Measurements from ENCODE around the gene GLI1.
"Not testable (repeated sequence)": the region's sequence is repeated elsewhere in the genome, so short reads cannot be mapped to it uniquely, and the experiment has no call there.

GLI1 gene

GRCh38 chr12:57441846-57442427 lies 17.6 kb upstream of the GLI1 start:
- Histone ChIP-seq H3K9me3 (ENCODE audit: severe bottlenecking) (no peaks in the 10 kb centered on the region), H3K27me3 (ENCODE audit: insufficient read depth, poor library complexity, severe bottlenecking) (no peaks in the 10 kb centered on the region)
- no peak for ATAC-seq (ENCODE audit: low read depth)

GRCh38 chr12:57444337-57444736 lies 15.2 kb upstream of the GLI1 start:
- H3K4me1 ChIP-seq (ENCODE audit: insufficient read depth, poor library complexity, severe bottlenecking); ATAC-seq (ENCODE audit: low read depth); H3K27ac ChIP-seq (ENCODE audit: poor library complexity, severe bottlenecking); H3K36me3 ChIP-seq (ENCODE audit: low read depth); H3K4me3 ChIP-seq (ENCODE audit: severe bottlenecking); DNase-seq (ENCODE audit: low spot score); H3K9me3 ChIP-seq (ENCODE audit: severe bottlenecking); H3K27me3 ChIP-seq (ENCODE audit: insufficient read depth, poor library complexity, severe bottlenecking): not testable (repeated sequence)

More at GRCh38 chr12:57441846-57442427, 17.6 kb upstream of the GLI1 start:
- no peak overlapping the region for H3K27ac ChIP-seq (ENCODE audit: poor library complexity, severe bottlenecking)
- DNase-seq (ENCODE audit: low spot score), result no peak
- no peak for TF ChIP-seq CTCF (IDR thresholded peaks at IDR 0.05; ENCODE audit: poor library complexity, severe bottlenecking)
- H3K4me3 ChIP-seq (ENCODE audit: severe bottlenecking), result no peak overlapping the region
- no peaks in the 10 kb centered on the region for H3K4me1 ChIP-seq (ENCODE audit: insufficient read depth, poor library complexity, severe bottlenecking)
- no peaks in the 10 kb centered on the region for H3K36me3 ChIP-seq (ENCODE audit: low read depth)

GRCh38 chr12:57444744-57445143 lies 14.8 kb upstream of the GLI1 start:
- no peak overlapping the region for H3K27ac ChIP-seq (ENCODE audit: poor library complexity, severe bottlenecking)
- no peak overlapping the region for H3K4me3 ChIP-seq (ENCODE audit: severe bottlenecking)
- no peak for TF ChIP-seq CTCF (IDR thresholded peaks at IDR 0.05; ENCODE audit: poor library complexity, severe bottlenecking)
- H3K9me3 ChIP-seq (ENCODE audit: severe bottlenecking), result no peaks in the 10 kb centered on the region
- H3K36me3 ChIP-seq (ENCODE audit: low read depth), result no peaks in the 10 kb centered on the region
- no peaks in the 10 kb centered on the region for H3K4me1 ChIP-seq (ENCODE audit: insufficient read depth, poor library complexity, severe bottlenecking)
- DNase-seq (ENCODE audit: low spot score) (no peak), ATAC-seq (ENCODE audit: low read depth) (no peak)
- no peaks in the 10 kb centered on the region for H3K27me3 ChIP-seq (ENCODE audit: insufficient read depth, poor library complexity, severe bottlenecking)

- H3K9me3 ChIP-seq (ENCODE audit: severe bottlenecking), result no peaks in the 10 kb centered on the region
- DNase-seq (ENCODE audit: low spot score) (no peak), ATAC-seq (ENCODE audit: low read depth) (no peak)
- H3K4me3 ChIP-seq (ENCODE audit: severe bottlenecking), result no peak overlapping the region
- H3K36me3 ChIP-seq (ENCODE audit: low read depth), result no peaks in the 10 kb centered on the region
- no peak overlapping the region for H3K27ac ChIP-seq (ENCODE audit: poor library complexity, severe bottlenecking)
- no peaks in the 10 kb centered on the region for H3K4me1 ChIP-seq (ENCODE audit: insufficient read depth, poor library complexity, severe bottlenecking)
- H3K27me3 ChIP-seq (ENCODE audit: insufficient read depth, poor library complexity, severe bottlenecking), result no peaks in the 10 kb centered on the region
- no peak for TF ChIP-seq CTCF (IDR thresholded peaks at IDR 0.05; ENCODE audit: poor library complexity, severe bottlenecking)
These were observed 13.2 kb upstream of the GLI1 start for GRCh38 chr12:57446292-57446960.

GRCh38 chr12:57448669-57449068 lies 10.9 kb upstream of the GLI1 start:
- TF ChIP-seq CTCF (IDR thresholded peaks at IDR 0.05; ENCODE audit: poor library complexity, severe bottlenecking), result no peak
- no peaks in the 10 kb centered on the region for H3K27me3 ChIP-seq (ENCODE audit: insufficient read depth, poor library complexity, severe bottlenecking)
- no peak for DNase-seq (ENCODE audit: low spot score)
- no peaks in the 10 kb centered on the region for H3K9me3 ChIP-seq (ENCODE audit: severe bottlenecking)
- H3K27ac ChIP-seq (ENCODE audit: poor library complexity, severe bottlenecking), result no peak overlapping the region
- H3K4me3 ChIP-seq (ENCODE audit: severe bottlenecking), result no peak overlapping the region
- ATAC-seq (ENCODE audit: low read depth), result no peak
- no peaks in the 10 kb centered on the region for H3K4me1 ChIP-seq (ENCODE audit: insufficient read depth, poor library complexity, severe bottlenecking)
- no peaks in the 10 kb centered on the region for H3K36me3 ChIP-seq (ENCODE audit: low read depth)
